Neural cell (in vitro differentiated cells): ENCODE measurements around the gene ZNF771. TPM values are rescaled to one million over a fixed set of nuclear protein-coding genes. Genes with fewer than 3 reads are reported as not detected.

Source experiments
- H2AFZ ChIP-seq: fragments of 200-600, 300-800 bp; sonication (generic), shearing (Covaris generic); 2 replicates; pipeline ENCODE4 v1.6.0; 2014; ENCODE audit warnings: low read depth, mild to moderate bottlenecking, antibody characterized with exemption, low read length, moderate library complexity
- H3F3A ChIP-seq: fragments of 200-600 bp; shearing (Covaris generic); 2 replicates; pipeline ENCODE4 v1.6.1; 2016; ENCODE audit warnings: mild to moderate bottlenecking, moderate library complexity, mixed read lengths, antibody characterized with exemption, low read length; ENCODE audit not compliant: insufficient read depth, poor library complexity, severe bottlenecking
- H3K27ac ChIP-seq: fragments of 200-600, 300-800 bp; sonication (generic), shearing (Covaris generic); 2 replicates; pipeline ENCODE4 v1.5.1; 2014; ENCODE audit warnings: mild to moderate bottlenecking, low read length, moderate library complexity
- H3K27me3 ChIP-seq: fragments of 300-800, 200-600 bp; sonication (generic), shearing (Covaris generic); 2 replicates; pipeline ENCODE4 v1.6.0; 2014; ENCODE audit warnings: mild to moderate bottlenecking, low read depth, low read length, moderate library complexity; ENCODE audit not compliant: insufficient read depth
- H3K36me3 ChIP-seq: fragments of 300-800, 200-600 bp; sonication (generic), shearing (Covaris generic); 2 replicates; pipeline ENCODE4 v1.5.1; 2014; ENCODE audit warnings: mild to moderate bottlenecking, antibody characterized with exemption, low read length, moderate library complexity; ENCODE audit not compliant: insufficient read depth
- H3K4me2 ChIP-seq: fragments of 300-800, 200-600 bp; sonication (generic), shearing (Covaris generic); 2 replicates; pipeline ENCODE4 v1.6.0; 2014; ENCODE audit warnings: mild to moderate bottlenecking, low read length
- H3K4me3 ChIP-seq: fragments of 300-800, 200-600 bp; sonication (generic), shearing (Covaris generic); 2 replicates; pipeline ENCODE4 v1.5.1; 2014; ENCODE audit warnings: mild to moderate bottlenecking, low read length, moderate library complexity
- H3K79me2 ChIP-seq: fragments of 200-600 bp; shearing (Covaris generic); replicated peaks from 2 replicates; pipeline ENCODE4 v1.6.0; 2014; ENCODE audit warnings: mild to moderate bottlenecking, low read length, moderate library complexity; ENCODE audit not compliant: insufficient read depth
- H3K9ac ChIP-seq: fragments of 300-800, 200-600 bp; sonication (generic), shearing (Covaris generic); 2 replicates; pipeline ENCODE4 v1.6.1; 2016; ENCODE audit warnings: mild to moderate bottlenecking, low read length, mixed read lengths
- H3K9me2 ChIP-seq: fragments of 200-600 bp; shearing (Covaris generic); 2 replicates; pipeline ENCODE4 v1.6.1; 2016; ENCODE audit warnings: mild to moderate bottlenecking, low read length, mixed read lengths; ENCODE audit not compliant: insufficient read depth
- H3K9me3 ChIP-seq: fragments of 200-600, 300-800 bp; sonication (generic), shearing (Covaris generic); 2 replicates; pipeline ENCODE4 v1.6.1; 2016; ENCODE audit warnings: mild to moderate bottlenecking, mixed run types, low read length, moderate library complexity, mixed read lengths
- H4K20me1 ChIP-seq: fragments of 200-600 bp; shearing (Covaris generic); 2 replicates; pipeline ENCODE4 v1.6.1; 2016; ENCODE audit warnings: mild to moderate bottlenecking, mixed run types; ENCODE audit not compliant: insufficient read depth
- CTCF ChIP-seq: fragments of 450-650 bp; IDR thresholded peaks from 2 replicates; pipeline ENCODE4 v1.5.1; 2014; ENCODE audit warnings: antibody characterized with exemption, mild to moderate bottlenecking, moderate library complexity; ENCODE audit not compliant: poor library complexity, severe bottlenecking
- EP300 ChIP-seq: fragments of 450-650 bp; conservative IDR thresholded peaks from 2 replicates; pipeline ENCODE4 v1.6.1; 2014; ENCODE audit warnings: antibody characterized with exemption, mild to moderate bottlenecking, moderate library complexity; ENCODE audit not compliant: poor library complexity, severe bottlenecking
- EZH2 ChIP-seq: fragments of 200-600, 300-800 bp; shearing (Covaris generic), sonication (generic); IDR thresholded peaks from 2 replicates; pipeline ENCODE4 v1.6.1; 2014; ENCODE audit warnings: antibody characterized with exemption, low read length, borderline replicate concordance, mild to moderate bottlenecking; ENCODE audit not compliant: insufficient read depth, poor library complexity, severe bottlenecking
- MXI1 ChIP-seq: fragments of 450-650 bp; conservative IDR thresholded peaks from 2 replicates; pipeline ENCODE4 v1.6.1; 2014; ENCODE audit warnings: antibody characterized with exemption, mild to moderate bottlenecking; ENCODE audit not compliant: poor library complexity, severe bottlenecking
- POLR2AphosphoS5 ChIP-seq: IDR thresholded peaks from 2 replicates; pipeline ENCODE4 v1.6.1; 2012
- RAD21 ChIP-seq: fragments of 450-650 bp; conservative IDR thresholded peaks from 2 replicates; pipeline ENCODE4 v1.6.1; 2014; ENCODE audit warnings: antibody characterized with exemption, mild to moderate bottlenecking, moderate library complexity
- REST ChIP-seq: IDR thresholded peaks from 2 replicates; pipeline ENCODE4 v1.6.1; 2012; ENCODE audit warnings: borderline replicate concordance
- SMC3 ChIP-seq: fragments of 450-650 bp; conservative IDR thresholded peaks from 2 replicates; pipeline ENCODE4 v1.6.1; 2014; ENCODE audit warnings: antibody characterized with exemption, mild to moderate bottlenecking, moderate library complexity; ENCODE audit not compliant: poor library complexity
- TAF1 ChIP-seq: IDR thresholded peaks from 2 replicates; pipeline ENCODE4 v1.6.1; 2012; ENCODE audit warnings: low read depth
- polyA plus RNA-seq: library from polyadenylated mRNA; depleted of rRNA; stranded (reverse); fragments of >200 nt; gene quantifications from 2 replicates; pipeline ENCODE4 v1.2.3, GENCODE V29; 2014

ZNF771 gene
- polyA plus RNA-seq, 1 donor from 2014 or later, result 11.7 TPM

- Histone ChIP-seq H3K9ac (no peak overlapping the region), H2AFZ (no peak overlapping the region), H3K27me3 (no peaks in the 10 kb centered on the region), H3K4me2 (no peak overlapping the region), H3K9me2 (no peaks in the 10 kb centered on the region), H3K9me3 (no peaks in the 10 kb centered on the region), H3K36me3 (no peaks in the 10 kb centered on the region), H3K79me2 (no peaks in the 10 kb centered on the region), H4K20me1 (no peaks in the 10 kb centered on the region), H3F3A (no peaks in the 10 kb centered on the region), H3K27ac (no peak overlapping the region), H3K4me3 (no peak overlapping the region)
- TF ChIP-seq SMC3 (no peak), EZH2 (no peak), REST (no peak), POLR2AphosphoS5 (no peak), RAD21 (no peak), TAF1 (no peak), CTCF (no peak), MXI1 (no peak), EP300 (no peak)
These were observed 31.4 kb downstream of the ZNF771 start for GRCh38 chr16:30438835-30439234.

- H3K9me2 ChIP-seq, result no peaks in the 10 kb centered on the region
- no peaks in the 10 kb centered on the region for H3K27me3 ChIP-seq
- H3K79me2 ChIP-seq, result no peaks in the 10 kb centered on the region
- TF ChIP-seq REST (no peak), EZH2 (no peak), POLR2AphosphoS5 (no peak), CTCF (no peak), SMC3 (no peak), RAD21 (no peak), TAF1 (no peak), EP300 (no peak), MXI1 (no peak)
- H3F3A ChIP-seq, result no peaks in the 10 kb centered on the region
- H4K20me1 ChIP-seq, result no peaks in the 10 kb centered on the region
- no peaks in the 10 kb centered on the region for H3K36me3 ChIP-seq
- no peak overlapping the region for H3K9ac ChIP-seq
- no peak overlapping the region for H3K4me2 ChIP-seq
- no peaks in the 10 kb centered on the region for H3K9me3 ChIP-seq
- no peak overlapping the region for H3K27ac ChIP-seq
- no peak overlapping the region for H3K4me3 ChIP-seq
- H2AFZ ChIP-seq, result no peak overlapping the region
These were observed 32.4 kb downstream of the ZNF771 start for GRCh38 chr16:30439720-30440348.
